Measurements from ENCODE around the gene ARFIP1.
A peak's percentile ranks its signal among the peaks of the same experiment; 100 is the strongest.
"Not testable (repeated sequence)": the region's sequence is repeated elsewhere in the genome, so short reads cannot be mapped to it uniquely, and the experiment has no call there.

ARFIP1 gene, protein sequence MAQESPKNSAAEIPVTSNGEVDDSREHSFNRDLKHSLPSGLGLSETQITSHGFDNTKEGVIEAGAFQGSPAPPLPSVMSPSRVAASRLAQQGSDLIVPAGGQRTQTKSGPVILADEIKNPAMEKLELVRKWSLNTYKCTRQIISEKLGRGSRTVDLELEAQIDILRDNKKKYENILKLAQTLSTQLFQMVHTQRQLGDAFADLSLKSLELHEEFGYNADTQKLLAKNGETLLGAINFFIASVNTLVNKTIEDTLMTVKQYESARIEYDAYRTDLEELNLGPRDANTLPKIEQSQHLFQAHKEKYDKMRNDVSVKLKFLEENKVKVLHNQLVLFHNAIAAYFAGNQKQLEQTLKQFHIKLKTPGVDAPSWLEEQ

GRCh38 chr4:152779513-152780266, at the start of gene ARFIP1, which contains the start of gene TIGD4:
ARFIP1 (plus strand) TSS chr4:152779954; CDS start chr4:152829634, 49,680 bp downstream.
TIGD4 (minus strand) TSS chr4:152779730; CDS start chr4:152771004, 8,726 bp downstream.
- DNase-seq = peak; percentile 88

DNA sequence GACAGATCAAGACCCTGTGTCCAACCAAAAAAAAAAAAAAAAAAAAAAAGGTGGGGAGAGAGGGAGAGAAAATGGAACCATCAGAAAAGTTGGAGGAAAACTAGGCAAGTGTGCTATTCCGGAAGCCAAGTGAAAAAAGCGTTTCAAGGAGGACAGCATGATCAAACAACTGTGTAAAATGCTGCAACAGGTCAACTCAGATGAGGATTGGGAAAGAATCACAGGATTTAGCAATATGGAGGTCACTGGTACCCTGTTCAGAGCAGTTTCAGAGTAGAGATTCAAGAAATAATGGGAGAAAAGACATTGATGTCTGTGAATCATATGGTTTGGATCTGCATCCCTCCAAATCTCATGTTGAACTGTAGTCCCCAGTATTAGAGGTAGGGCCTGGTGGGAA, 47.8 kb upstream of the ARFIP1 start:
- no peak for DNase-seq

- no peak for DNase-seq
Observed at GRCh38 chr4:152734015-152734698, 45.6 kb upstream of the ARFIP1 start.

- no peak for DNase-seq
Observed at GRCh38 chr4:152734699-152735050, 45.1 kb upstream of the ARFIP1 start.

DNA sequence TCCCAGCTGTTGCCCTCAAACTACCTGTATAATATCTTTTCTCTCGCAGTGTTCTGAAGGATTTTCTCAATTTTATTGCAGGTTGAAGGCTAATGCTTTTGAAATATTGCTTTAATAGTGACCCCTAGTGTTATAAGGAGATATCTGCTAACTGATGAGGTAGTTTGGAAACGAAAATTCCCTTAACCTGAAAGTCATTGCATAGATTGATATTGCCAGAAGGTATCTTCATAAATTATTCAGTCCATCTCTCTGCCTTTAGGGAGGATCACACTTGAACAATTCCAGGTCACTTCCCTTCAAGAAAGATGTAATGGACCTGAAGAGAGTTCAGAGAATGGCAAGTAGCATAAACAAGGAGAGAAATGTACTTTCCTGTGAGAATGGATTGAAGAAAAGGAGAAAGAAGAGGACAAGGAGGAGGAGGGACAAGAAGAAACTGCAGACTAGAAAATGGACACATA, 44.3 kb upstream of the ARFIP1 start:
- peak; percentile 32 for DNase-seq

DNA sequence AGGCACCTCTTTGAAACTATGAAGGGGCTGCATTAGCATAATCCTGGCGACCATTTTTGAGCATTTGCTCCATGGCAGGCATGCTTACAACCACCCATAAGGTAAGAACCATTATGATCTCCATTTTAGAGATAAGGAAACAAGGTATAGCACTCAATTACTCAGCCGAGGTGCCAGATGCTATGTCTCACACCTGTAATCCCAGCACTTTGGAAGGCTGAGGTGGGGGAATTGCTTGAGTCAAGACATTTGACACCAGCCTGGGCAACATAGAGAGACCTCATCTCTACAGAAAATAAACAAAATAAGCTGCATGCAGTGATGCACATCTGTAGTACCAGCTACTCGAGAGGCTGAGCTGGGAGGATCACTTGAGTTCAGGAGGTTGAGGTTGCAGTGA, 43.8 kb upstream of the ARFIP1 start:
- DNase-seq = no peak

GRCh38 chr4:152738827-152739226, 40.9 kb upstream of the ARFIP1 start:
- DNase-seq = no peak

GRCh38 chr4:152747444-152747843, 32.3 kb upstream of the ARFIP1 start:
- DNase-seq = no peak

DNA sequence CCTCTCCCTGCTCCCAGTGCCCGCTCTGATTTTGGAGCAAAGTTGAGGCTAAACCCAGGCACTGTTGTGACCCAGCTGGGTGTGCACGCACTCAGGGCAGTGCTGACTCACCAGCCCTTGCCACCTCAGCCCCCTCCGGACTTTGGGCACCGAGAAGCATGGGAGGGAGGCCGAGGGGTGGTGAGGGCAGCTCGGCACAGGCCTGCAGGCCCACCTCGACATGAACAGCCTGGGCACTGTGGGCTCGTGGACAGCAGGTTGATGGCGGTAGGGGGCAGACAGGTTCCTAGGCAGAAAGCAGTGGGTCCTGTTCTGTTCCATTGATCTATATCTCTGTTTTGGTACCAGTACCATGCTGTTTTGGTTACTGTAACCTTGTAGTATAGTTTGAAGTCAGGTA, 31.1 kb upstream of the ARFIP1 start:
- no peak for DNase-seq

DNA sequence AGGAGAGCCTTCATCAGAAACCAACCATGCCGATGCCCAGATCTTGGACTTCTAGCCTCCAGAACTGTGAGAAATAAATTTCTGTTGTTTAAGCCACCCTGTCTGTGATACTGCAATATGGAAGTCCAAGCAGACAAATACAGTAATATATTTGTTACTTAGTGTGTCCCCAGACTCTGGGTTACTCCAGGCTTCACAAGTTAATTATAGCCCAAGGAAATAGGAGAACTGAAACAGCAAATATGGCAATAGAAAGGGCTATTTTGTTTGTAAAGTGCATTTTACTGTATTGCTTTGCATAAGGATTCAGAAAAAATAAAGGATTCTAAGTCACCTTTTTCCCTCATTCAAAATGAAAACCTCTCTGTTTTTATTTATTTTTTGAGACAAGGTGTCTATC, 16.0 kb upstream of the ARFIP1 start:
- DNase-seq = no peak

DNA sequence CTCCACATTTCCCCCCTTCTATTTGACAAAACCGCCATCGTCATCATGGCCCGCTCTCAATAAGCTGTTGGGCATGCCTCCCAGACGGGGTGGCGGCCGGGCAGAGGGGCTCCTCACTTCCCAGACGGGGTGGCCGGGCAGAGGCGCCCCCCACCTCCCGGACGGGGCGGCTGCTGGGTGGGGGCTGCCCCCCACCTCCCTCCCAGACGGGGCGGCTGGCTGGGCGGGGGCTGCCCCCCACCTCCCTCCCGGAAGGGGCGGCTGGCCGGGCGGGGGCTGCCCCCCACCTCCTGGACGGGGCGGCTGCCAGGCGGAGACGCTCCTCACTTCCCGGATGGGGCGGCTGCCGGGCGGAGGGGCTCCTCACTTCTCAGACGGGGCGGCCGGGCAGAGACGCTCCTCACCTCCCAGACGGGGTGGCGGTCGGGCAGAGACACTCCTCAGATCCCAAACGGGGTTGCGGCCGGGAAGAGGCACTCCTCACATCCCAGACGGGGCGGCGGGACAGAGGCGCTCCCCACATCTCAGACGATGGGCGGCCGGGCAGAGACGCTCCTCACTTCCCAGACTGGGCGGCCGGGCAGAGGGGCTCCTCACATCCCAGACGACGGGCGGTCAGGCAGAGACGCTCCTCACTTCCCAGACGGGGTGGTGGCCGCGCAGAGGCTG, 14.6 kb upstream of the ARFIP1 start:
- DNase-seq = not testable (repeated sequence)

- no peak for DNase-seq
Observed at GRCh38 chr4:152771741-152772533, 7.8 kb upstream of the ARFIP1 start.

GRCh38 chr4:152773339-152773738, 6.4 kb upstream of the ARFIP1 start:
- DNase-seq = no peak

DNA sequence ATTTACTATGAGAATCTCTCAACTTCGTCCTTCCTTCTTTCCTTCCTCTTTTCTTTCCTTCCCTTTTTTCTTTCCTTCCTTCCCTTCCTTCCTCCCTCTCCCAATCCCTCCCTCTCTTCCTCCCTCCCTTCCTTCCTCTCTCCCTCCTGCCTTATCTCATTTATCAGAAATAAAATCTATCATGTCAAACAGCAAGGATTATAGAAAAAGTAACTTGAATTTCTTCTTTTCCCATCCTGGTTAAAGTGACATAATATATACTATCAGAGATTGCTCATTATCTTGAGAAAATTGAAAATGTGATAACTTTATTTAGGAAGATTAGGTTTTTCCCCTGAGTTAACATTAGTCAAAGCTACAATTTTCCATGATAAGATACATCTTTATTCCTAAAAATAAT, 5.8 kb upstream of the ARFIP1 start:
- DNase-seq = no peak

GRCh38 chr4:152776352-152776751, 3.4 kb upstream of the ARFIP1 start:
- DNase-seq = no peak

DNA sequence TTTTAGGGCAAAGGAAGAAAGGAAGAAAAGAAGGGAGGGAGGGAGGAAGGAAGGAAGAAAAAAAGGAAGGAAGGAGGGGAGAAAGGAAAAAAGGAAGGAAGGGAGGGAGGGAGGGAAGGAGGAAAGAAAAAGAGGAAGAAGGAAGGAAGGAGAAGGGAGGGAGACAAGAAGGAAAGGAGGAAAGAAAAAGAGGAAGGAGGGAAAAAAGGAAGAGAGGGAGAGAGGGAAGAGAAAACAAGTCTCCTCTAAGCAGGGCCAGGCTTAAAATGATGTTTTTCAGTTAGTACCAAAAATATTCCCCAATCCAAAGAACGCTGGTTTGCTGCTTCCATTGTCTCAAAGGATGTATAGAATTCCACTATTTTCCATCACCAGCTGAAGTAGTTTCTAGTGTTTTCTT, 2.3 kb upstream of the ARFIP1 start:
- DNase-seq = no peak

DNA sequence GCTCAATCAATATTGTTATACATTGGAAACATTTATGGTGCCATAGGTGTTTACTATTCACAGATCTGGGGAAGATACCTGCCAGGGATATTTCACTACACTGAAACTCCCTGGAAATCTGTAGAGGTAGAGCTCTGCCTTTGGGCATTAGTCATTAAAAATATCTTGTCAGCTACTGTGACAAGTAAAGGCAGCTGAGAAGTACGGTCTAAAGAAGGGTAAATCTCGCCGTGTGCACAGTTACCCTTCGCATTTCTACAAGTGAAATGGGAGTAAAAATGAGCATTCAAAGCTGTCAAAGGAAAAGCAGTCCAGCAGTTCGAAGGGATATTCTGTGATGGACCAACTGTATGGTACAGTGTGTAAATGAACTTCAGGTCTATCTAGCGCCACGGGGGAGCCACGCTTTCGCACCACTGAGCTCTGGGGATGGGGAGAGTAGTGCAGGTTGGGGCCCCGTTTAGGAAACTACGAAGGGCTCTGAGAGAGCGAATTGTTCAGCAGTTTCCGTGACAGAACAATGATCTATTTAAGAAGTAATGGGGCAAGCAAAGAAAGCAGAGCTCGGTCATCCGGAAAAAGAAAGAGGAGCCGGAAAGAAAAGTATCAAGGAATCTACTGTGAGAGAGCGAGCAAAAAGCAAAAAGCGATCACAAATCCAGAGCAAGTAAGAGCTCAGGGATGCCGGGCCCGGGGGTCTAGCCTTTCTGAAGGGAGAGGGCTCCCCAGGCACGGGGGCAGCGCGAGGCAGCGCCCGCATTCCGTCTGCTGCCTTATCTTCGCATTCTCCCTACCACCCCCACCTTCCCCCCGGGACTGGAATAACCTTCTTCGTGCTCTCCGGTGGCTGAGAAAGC, 870 bp upstream of the ARFIP1 start:
- DNase-seq = no peak

- peak; percentile 20 for DNase-seq
Observed at GRCh38 chr4:152780267-152780778, 569 bp downstream of the ARFIP1 start.

GRCh38 chr4:152784490-152785350, 5.0 kb downstream of the ARFIP1 start:
- DNase-seq = peak; percentile 15

All from NCI-H1694 treated with DMSO at 0.1 percent for 48 hours (cell line).